ENCODE results near the gene NUTM2B.
"Not testable (repeated sequence)": the region's sequence is repeated elsewhere in the genome, so short reads cannot be mapped to it uniquely, and the experiment has no call there.

Gene NUTM2B

GRCh38 chr10:79687406-79688150, 15.4 kb upstream of the NUTM2B start:
- not testable (repeated sequence) for H3K27me3 ChIP-seq (ENCODE audit: control insufficient read depth, insufficient read depth, low read length); H3K4me3 ChIP-seq (ENCODE audit: low read length); H3K36me3 ChIP-seq (ENCODE audit: control insufficient read depth, insufficient read depth, low read length); H3K9me3 ChIP-seq (ENCODE audit: control insufficient read depth, insufficient read depth, low read length); DNase-seq (ENCODE audit: low read depth, low spot score); H3K27ac ChIP-seq (ENCODE audit: low read length); H3K4me1 ChIP-seq (ENCODE audit: control insufficient read depth, insufficient read depth, low read length)
- WGBS (ENCODE audit: insufficient coverage, insufficient read length), result no CpG with 5 or more reads among the region's 6 CpGs

DNA sequence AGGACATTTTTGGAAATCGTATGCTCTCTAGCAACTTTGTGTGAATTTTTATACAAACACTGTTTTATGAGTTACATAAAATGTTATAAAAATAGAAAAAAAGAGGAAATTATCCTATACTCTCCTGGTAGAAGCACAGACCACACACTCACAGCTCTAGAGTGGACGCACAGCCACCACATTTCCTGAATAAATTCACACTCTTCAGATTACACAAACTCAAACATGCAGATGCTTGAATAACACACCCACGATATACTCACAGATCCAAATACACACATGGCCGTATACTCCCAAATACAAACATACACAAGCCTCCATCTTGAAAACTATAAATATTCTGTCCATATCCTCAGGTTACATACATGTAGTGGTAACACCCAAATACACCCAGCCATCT, 14.2 kb upstream of the NUTM2B start:
- WGBS (ENCODE audit: insufficient coverage, insufficient read length), result 100% methylated on average over 2 of the region's 4 CpGs
- H3K27ac ChIP-seq (ENCODE audit: low read length); DNase-seq (ENCODE audit: low read depth, low spot score); H3K27me3 ChIP-seq (ENCODE audit: control insufficient read depth, insufficient read depth, low read length); H3K9me3 ChIP-seq (ENCODE audit: control insufficient read depth, insufficient read depth, low read length); H3K36me3 ChIP-seq (ENCODE audit: control insufficient read depth, insufficient read depth, low read length); H3K4me3 ChIP-seq (ENCODE audit: low read length); H3K4me1 ChIP-seq (ENCODE audit: control insufficient read depth, insufficient read depth, low read length): not testable (repeated sequence)

DNA sequence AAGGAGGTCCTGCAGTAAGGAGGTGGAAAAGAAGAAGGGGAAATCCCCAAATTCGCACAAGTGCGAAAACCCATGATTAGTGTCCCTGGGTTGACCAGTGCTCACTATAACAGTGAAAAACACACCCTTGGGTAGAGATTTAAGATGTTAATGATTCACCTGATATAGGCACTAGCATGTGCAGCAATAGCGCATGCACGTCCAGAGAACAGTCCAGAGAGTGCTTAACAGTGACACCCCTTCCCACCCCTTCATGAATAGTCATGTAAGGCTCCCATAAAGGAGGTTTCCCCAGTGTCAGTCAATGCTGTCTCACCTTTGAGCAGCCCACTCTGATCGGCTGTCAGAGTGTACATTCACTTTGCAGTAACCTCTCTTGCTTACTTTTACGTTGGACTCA, 6.4 kb upstream of the NUTM2B start:
- not testable (repeated sequence) for H3K9me3 ChIP-seq (ENCODE audit: control insufficient read depth, insufficient read depth, low read length); DNase-seq (ENCODE audit: low read depth, low spot score); H3K36me3 ChIP-seq (ENCODE audit: control insufficient read depth, insufficient read depth, low read length); H3K4me1 ChIP-seq (ENCODE audit: control insufficient read depth, insufficient read depth, low read length); H3K27ac ChIP-seq (ENCODE audit: low read length); H3K4me3 ChIP-seq (ENCODE audit: low read length); H3K27me3 ChIP-seq (ENCODE audit: control insufficient read depth, insufficient read depth, low read length)
- WGBS (ENCODE audit: insufficient coverage, insufficient read length), result no CpG with 5 or more reads among the region's 6 CpGs

- not testable (repeated sequence) for H3K4me3 ChIP-seq (ENCODE audit: low read length); DNase-seq (ENCODE audit: low read depth, low spot score); H3K27me3 ChIP-seq (ENCODE audit: control insufficient read depth, insufficient read depth, low read length); H3K27ac ChIP-seq (ENCODE audit: low read length); H3K4me1 ChIP-seq (ENCODE audit: control insufficient read depth, insufficient read depth, low read length); H3K36me3 ChIP-seq (ENCODE audit: control insufficient read depth, insufficient read depth, low read length); H3K9me3 ChIP-seq (ENCODE audit: control insufficient read depth, insufficient read depth, low read length)
- no CpG with 5 or more reads among the region's 5 CpGs for WGBS (ENCODE audit: insufficient coverage, insufficient read length)
Observed at GRCh38 chr10:79697141-79697540, 5.9 kb upstream of the NUTM2B start.

DNA sequence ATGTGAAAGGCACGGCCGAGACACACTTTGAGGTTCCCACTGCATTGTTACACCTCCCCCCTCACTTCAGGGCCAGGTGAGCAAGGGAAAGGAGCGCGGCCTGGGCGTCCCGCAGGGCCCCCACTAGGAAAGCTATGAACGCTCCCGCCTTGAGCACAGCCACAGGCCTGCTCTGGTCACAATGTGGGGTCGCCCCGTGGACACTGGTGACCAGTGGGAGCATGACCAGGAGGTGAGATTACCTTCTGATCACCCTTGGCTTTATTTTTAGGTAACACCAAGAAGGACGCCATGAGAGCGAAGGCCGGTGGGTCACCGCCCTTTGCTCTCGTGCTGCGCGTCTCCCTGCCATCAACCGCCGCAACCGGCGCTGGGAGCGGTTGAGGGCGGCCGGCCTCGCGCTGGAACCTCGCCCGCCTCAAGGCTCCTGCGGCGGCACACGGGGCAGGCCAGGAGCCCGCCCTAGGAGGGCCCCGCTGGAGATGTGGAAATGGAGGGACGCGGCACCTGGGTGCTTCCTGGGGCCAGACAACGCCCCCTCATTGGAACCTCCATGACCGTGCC, 2.6 kb upstream of the NUTM2B start:
- not testable (repeated sequence) for H3K9me3 ChIP-seq (ENCODE audit: control insufficient read depth, insufficient read depth, low read length); DNase-seq (ENCODE audit: low read depth, low spot score); H3K36me3 ChIP-seq (ENCODE audit: control insufficient read depth, insufficient read depth, low read length); H3K4me3 ChIP-seq (ENCODE audit: low read length); H3K27me3 ChIP-seq (ENCODE audit: control insufficient read depth, insufficient read depth, low read length); H3K4me1 ChIP-seq (ENCODE audit: control insufficient read depth, insufficient read depth, low read length); H3K27ac ChIP-seq (ENCODE audit: low read length)
- no CpG with 5 or more reads among the region's 37 CpGs for WGBS (ENCODE audit: insufficient coverage, insufficient read length)

DNA sequence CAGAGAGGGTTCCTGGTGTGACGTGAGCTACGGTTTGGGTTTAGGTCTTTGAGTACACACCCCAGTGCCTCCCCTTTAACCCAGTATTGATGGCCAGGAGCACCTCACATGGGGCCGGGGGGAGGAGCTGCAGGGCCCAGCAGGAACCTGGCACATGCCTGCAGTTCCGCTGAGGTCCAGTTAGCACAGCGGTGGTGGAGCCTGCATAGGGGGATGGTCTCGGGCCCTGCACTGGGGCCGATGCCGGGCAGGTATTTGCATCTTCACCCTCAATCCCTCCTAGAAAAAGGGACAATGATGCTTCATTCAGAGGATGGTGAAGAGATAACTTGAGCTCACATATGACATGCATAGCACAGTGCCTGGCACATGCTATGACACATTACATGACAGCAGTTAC, 4.0 kb downstream of the NUTM2B start:
- H3K27ac ChIP-seq (ENCODE audit: low read length); H3K4me3 ChIP-seq (ENCODE audit: low read length); DNase-seq (ENCODE audit: low read depth, low spot score); H3K27me3 ChIP-seq (ENCODE audit: control insufficient read depth, insufficient read depth, low read length); H3K36me3 ChIP-seq (ENCODE audit: control insufficient read depth, insufficient read depth, low read length); H3K9me3 ChIP-seq (ENCODE audit: control insufficient read depth, insufficient read depth, low read length); H3K4me1 ChIP-seq (ENCODE audit: control insufficient read depth, insufficient read depth, low read length): not testable (repeated sequence)
- no CpG with 5 or more reads among the region's 8 CpGs for WGBS (ENCODE audit: insufficient coverage, insufficient read length)

GRCh38 chr10:79714976-79715375, 11.9 kb downstream of the NUTM2B start:
- no CpG with 5 or more reads among the region's 3 CpGs for WGBS (ENCODE audit: insufficient coverage, insufficient read length)

DNA sequence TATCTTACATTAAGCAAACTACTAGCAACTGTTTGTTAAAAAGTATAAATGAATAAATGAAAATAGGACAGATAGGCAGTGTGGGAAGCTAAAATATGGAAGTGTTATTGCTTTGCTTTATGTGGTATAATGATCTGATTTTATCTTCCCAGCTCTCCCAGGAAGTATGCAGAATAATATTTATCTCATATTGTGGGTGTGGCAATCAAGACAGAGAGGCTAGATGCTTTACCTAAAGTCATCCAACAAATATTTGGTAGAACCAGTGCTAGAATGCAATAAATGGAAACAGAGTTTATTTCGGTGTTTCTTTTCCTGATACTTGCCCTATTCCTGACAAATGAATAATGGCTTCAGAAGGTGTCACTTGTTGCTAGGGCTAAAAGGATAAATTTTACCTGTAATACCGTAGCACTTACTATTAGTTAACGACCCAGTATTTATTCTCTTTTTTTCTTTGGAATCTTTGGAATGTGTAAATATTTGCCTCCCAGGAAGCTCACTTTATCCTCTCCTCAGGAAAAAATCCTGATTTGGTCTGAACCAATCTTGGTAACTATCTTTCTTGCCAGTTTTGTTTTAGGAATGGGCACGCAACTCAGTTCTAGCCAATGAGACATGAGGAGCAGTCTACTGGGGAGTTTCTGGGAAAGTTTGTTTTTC, 14.0 kb downstream of the NUTM2B start:
- H3K4me3 ChIP-seq (ENCODE audit: low read length); H3K27me3 ChIP-seq (ENCODE audit: control insufficient read depth, insufficient read depth, low read length); DNase-seq (ENCODE audit: low read depth, low spot score); H3K9me3 ChIP-seq (ENCODE audit: control insufficient read depth, insufficient read depth, low read length); H3K36me3 ChIP-seq (ENCODE audit: control insufficient read depth, insufficient read depth, low read length); H3K27ac ChIP-seq (ENCODE audit: low read length); H3K4me1 ChIP-seq (ENCODE audit: control insufficient read depth, insufficient read depth, low read length): not testable (repeated sequence)
- no CpG with 5 or more reads among the region's 4 CpGs for WGBS (ENCODE audit: insufficient coverage, insufficient read length)

More at GRCh38 chr10:79714976-79715375, 11.9 kb downstream of the NUTM2B start:
- not testable (repeated sequence) for H3K36me3 ChIP-seq (ENCODE audit: control insufficient read depth, insufficient read depth, low read length); H3K9me3 ChIP-seq (ENCODE audit: control insufficient read depth, insufficient read depth, low read length); H3K27ac ChIP-seq (ENCODE audit: low read length); H3K27me3 ChIP-seq (ENCODE audit: control insufficient read depth, insufficient read depth, low read length); H3K4me1 ChIP-seq (ENCODE audit: control insufficient read depth, insufficient read depth, low read length); DNase-seq (ENCODE audit: low read depth, low spot score); H3K4me3 ChIP-seq (ENCODE audit: low read length)

DNA sequence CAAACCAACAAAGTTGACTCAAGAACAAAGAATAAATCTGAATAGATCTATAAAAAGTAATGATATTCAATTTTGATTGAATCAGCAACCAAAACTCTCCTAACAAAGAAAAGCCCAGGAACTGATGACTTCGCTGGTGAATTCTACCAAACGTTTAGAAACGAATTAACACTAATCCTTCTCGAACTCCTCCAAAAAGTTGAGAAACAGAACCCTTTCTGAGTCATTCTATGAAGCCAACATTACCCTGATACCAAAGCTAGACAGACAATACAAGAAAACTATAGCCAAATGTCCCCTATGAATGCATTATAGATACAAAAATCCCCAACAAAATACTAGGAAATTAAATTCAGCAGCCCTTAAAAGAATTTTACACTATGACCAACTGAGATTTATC, 17.0 kb downstream of the NUTM2B start:
- H3K9me3 ChIP-seq (ENCODE audit: control insufficient read depth, insufficient read depth, low read length); H3K27ac ChIP-seq (ENCODE audit: low read length); H3K4me3 ChIP-seq (ENCODE audit: low read length); H3K36me3 ChIP-seq (ENCODE audit: control insufficient read depth, insufficient read depth, low read length); H3K4me1 ChIP-seq (ENCODE audit: control insufficient read depth, insufficient read depth, low read length); H3K27me3 ChIP-seq (ENCODE audit: control insufficient read depth, insufficient read depth, low read length); DNase-seq (ENCODE audit: low read depth, low spot score): not testable (repeated sequence)
- no CpG with 5 or more reads among the region's 4 CpGs for WGBS (ENCODE audit: insufficient coverage, insufficient read length)

- no CpG with 5 or more reads among the region's 1 CpG for WGBS (ENCODE audit: insufficient coverage, insufficient read length)
- H3K36me3 ChIP-seq (ENCODE audit: control insufficient read depth, insufficient read depth, low read length); H3K27ac ChIP-seq (ENCODE audit: low read length); H3K4me1 ChIP-seq (ENCODE audit: control insufficient read depth, insufficient read depth, low read length); H3K9me3 ChIP-seq (ENCODE audit: control insufficient read depth, insufficient read depth, low read length); DNase-seq (ENCODE audit: low read depth, low spot score); H3K27me3 ChIP-seq (ENCODE audit: control insufficient read depth, insufficient read depth, low read length); H3K4me3 ChIP-seq (ENCODE audit: low read length): not testable (repeated sequence)
Observed at GRCh38 chr10:79726620-79727019, 23.6 kb downstream of the NUTM2B start.

DNA sequence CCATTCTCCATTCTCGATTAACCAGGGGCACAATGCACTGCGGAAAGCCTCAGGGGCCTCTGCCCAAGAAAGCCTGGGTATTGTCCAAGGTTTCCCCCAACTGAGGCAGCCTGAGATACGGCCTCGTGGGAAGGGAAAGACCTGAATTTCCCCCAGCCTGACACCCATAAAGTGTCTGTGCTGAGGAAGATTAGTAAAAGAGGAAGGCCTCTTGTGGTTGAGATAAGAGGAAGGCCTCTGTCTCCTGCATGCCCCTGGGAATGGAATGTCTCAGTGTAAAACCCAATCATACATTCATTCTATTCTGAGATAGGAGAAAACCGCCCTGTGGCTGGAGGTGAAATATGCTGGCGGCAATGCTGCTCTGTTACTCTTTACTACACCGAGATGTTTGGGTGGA, 41.8 kb downstream of the NUTM2B start:
- not testable (repeated sequence) for H3K27ac ChIP-seq (ENCODE audit: low read length); H3K4me3 ChIP-seq (ENCODE audit: low read length); H3K9me3 ChIP-seq (ENCODE audit: control insufficient read depth, insufficient read depth, low read length); DNase-seq (ENCODE audit: low read depth, low spot score); H3K4me1 ChIP-seq (ENCODE audit: control insufficient read depth, insufficient read depth, low read length); H3K36me3 ChIP-seq (ENCODE audit: control insufficient read depth, insufficient read depth, low read length); H3K27me3 ChIP-seq (ENCODE audit: control insufficient read depth, insufficient read depth, low read length)
- WGBS (ENCODE audit: insufficient coverage, insufficient read length), result no CpG with 5 or more reads among the region's 7 CpGs

Data from iPS DF 6.9 (cell line).